Neural cell (in vitro differentiated cells): Measurements from ENCODE around the gene CMTM6.

Experiments used
- CTCF ChIP-seq: fragments of 450-650 bp; IDR thresholded peaks from 2 replicates; pipeline ENCODE4 v1.5.1; 2014; ENCODE audit warnings: antibody characterized with exemption, mild to moderate bottlenecking, moderate library complexity; ENCODE audit not compliant: poor library complexity, severe bottlenecking
- EZH2 ChIP-seq: fragments of 200-600, 300-800 bp; shearing (Covaris generic), sonication (generic); IDR thresholded peaks from 2 replicates; pipeline ENCODE4 v1.6.1; 2014; ENCODE audit warnings: antibody characterized with exemption, low read length, borderline replicate concordance, mild to moderate bottlenecking; ENCODE audit not compliant: insufficient read depth, poor library complexity, severe bottlenecking

GRCh38 chr3:32525720-32526119, 23.1 kb upstream of the CMTM6 start:
- TF ChIP-seq CTCF = no peak
- no peak for TF ChIP-seq EZH2
